CD4-positive, alpha-beta T cell treated with Interleukin-15 for 4 hours (primary cell): ENCODE measurements around the gene EVC.
"Not testable (repeated sequence)": the region's sequence is repeated elsewhere in the genome, so short reads cannot be mapped to it uniquely, and the experiment has no call there.

Source experiments
- DNase-seq: peaks from one replicate; pipeline ENCODE4 v3.0.0-alpha.2; 2020; ENCODE audit warnings: low spot score

EVC gene

DNA sequence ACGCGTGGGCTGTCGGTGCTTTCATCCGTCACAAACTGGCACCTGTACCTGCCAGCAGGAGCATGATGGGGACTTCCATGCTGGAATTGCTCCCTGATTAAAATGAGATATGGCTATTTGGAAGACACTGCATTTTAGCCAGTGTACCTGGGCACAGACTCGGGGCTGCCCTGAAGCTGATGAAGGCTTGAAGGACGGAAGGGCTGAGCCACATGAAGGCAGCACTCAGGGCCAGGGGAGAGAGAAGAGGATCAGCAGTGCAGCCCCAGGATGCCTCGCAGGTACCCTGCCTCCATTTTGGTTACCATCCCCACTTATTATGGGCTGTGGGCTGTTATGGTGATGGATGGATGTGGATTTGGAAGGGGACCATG, 102.9 kb downstream of the EVC start:
- no peak for DNase-seq

DNA sequence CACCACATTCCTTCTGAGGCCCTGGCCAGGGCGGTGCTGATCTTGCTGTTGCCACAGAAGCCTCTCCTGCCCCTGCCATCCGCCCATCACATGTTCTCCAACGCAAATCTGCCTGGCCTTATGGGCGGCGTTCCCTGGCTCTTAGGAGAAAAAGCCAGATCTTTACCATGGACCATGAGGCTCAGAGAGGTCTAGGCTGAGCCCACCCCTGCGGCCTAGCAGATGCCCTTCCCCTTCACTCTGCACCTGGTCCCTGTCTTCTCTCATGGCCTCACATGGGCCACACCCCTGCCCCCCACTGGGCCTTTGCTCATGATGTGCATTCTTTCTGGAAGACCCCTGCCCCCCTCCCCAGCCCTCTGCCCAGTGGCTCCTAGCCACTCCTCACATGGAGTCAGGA, 103.4 kb downstream of the EVC start:
- no peak for DNase-seq

- no peak for DNase-seq
Observed at GRCh38 chr4:5815641-5816040, 104.6 kb downstream of the EVC start.

GRCh38 chr4:5816101-5816500, 105.1 kb downstream of the EVC start:
- DNase-seq, result no peak

DNA sequence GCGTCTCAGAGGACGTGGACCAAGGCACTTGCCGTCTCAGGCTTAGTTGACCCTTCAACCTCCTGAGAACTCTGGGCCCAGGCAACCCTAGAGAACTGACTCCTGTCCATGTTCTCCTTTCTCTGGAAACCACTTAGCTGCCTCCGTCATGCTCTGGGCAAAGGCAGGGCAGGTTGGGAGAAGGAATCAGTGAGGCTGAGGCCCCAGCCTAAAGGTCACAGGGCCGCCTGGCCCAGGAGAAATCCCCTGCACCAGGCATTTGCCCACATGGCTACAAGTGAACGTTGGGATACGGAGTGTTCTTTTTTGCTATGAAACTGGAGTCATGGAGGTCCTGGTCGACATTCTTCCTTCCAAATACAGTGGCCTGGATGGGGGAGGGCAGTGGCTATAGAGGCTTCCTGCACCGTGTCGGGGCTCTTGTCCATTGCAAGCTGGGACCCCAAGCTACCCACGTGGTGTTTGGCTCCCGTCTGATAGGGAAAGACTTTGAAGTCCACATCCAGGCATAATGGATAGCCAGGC, 105.9 kb downstream of the EVC start:
- no peak for DNase-seq

DNA sequence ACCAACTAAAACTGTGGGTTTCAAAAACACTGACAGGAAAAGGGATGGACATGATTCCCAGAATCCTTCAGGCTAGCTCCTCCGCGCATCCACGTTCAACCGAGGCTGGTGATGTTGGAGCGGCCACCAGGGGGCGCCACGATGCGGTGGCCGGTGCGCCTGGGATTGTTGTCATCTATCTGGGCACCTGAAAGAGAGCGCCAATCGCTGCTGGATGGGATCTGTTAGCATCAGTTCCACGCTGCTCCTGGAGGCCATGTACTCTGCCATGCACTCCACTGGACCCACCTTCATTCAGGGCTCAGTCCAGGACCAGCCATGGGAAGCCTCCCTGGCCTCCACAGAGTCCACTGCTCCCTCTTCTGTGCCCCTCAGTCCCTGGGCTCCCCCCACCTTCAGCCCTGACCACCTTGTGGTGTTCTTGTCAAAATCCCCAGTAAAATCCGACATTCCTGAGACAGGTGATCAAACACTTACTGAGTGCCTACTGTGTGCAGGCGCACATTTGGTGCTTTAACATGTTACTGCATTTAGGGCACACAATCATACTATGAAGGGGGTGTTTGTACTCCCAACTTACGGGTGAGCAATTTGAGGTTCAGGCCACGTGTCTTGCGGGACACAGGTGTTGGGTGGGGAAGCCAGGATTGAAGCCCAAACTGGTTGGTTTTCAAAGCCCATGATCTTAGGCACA, 110.8 kb downstream of the EVC start:
- no peak for DNase-seq

DNA sequence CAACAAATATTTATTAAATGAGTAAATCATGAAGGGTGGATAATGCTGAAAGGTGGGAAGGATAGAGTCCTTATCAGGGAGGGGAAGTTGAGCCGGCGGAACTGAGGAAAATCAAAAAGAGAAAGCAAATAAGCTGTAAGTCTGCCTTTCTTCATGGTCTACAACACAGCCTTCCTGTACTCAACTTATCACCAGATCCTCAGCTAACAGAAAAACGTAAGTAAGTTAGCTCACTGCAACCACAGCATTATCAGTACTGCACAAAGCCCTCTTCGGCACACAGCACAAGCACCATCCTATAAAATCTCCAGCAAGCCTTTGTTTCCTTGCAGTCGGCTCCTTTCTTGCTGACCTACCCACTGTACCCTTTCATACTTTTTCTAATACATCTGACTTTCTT, 111.6 kb downstream of the EVC start:
- no peak for DNase-seq

DNA sequence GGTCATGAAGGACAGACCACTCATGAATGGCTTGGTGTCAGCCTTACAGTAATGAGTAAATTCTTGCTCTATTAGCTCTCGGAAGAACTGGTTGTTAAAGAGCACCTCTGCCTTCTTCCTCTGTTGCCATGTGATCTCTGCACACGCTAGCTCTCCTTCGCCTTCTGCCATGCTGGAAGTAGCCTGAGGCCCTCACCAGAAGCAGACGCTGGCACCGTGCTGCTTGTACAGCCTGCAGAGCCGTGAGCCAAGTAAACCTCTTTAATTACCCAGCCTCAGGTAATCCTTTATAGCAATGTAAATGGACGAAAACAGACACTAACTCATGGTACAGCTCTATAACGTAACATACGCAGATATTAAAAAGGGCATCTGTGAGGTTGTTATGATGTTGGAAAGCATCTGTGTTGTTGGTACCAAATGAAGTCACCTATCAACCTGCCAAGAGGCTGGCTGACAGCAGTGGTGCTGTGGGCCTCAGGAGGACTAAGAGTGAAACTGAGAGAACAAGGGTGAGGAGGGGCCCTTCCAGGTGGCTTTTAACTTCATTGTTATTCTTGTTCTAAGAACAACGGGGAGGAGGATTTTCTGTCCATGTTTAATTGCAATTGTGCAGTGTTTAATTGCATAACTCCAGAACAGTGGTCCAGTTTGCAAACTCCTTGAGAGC, 112.7 kb downstream of the EVC start:
- DNase-seq, result no peak

GRCh38 chr4:5824227-5824626, 113.2 kb downstream of the EVC start:
- no peak for DNase-seq

DNA sequence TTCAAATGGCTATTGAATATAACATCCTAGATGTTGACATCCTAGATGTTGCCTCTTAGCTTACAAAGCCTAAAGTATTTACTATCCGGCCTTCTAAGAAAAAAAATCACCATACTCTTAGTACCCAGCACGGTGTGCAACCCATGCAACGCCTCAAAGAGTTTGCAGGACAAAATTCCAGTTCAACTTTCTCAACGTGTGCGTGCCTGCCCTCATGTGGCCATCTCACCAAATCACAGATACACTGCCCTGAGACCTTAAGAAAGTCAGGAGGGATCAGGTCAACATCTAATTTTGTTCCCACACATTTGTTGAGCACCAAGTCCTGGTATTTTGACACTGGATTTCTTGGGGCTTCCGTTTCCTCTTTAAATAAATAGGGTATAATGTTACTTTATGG, 113.6 kb downstream of the EVC start:
- no peak for DNase-seq

GRCh38 chr4:5825321-5826041, 114.5 kb downstream of the EVC start:
- DNase-seq, result no peak

DNA sequence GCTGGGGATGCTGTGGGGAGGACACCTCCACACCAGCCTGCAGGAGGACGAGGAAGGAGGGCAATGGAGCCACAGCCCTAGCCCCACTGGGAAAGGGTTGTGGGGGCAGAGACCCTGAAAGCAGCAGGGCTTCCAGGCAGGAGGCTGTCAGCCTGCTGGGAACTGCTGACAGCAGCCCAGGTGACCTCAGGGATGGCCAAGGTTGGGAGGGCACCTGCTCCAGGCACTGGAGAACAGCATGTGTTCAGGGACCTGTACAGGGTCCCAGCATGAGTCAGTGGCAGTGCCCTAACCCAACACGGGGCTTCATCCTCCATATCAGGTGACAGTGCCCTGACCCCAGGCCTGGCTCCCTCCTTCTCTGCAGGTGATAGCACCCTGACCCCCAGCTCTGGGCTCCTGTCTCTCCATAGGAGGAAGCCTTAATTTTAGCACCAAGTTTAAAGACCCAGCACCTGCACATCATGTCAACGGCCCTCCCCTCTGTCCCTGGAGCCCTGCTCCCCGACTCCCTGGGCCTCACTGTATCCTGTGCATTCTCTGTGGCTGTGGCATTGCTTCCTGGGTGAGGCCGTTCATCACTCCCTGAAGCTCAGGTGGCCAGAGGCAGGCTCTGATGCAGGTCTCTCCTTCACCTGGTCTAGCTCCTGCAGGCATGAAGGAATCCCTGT, 115.6 kb downstream of the EVC start:
- DNase-seq, result no peak

DNA sequence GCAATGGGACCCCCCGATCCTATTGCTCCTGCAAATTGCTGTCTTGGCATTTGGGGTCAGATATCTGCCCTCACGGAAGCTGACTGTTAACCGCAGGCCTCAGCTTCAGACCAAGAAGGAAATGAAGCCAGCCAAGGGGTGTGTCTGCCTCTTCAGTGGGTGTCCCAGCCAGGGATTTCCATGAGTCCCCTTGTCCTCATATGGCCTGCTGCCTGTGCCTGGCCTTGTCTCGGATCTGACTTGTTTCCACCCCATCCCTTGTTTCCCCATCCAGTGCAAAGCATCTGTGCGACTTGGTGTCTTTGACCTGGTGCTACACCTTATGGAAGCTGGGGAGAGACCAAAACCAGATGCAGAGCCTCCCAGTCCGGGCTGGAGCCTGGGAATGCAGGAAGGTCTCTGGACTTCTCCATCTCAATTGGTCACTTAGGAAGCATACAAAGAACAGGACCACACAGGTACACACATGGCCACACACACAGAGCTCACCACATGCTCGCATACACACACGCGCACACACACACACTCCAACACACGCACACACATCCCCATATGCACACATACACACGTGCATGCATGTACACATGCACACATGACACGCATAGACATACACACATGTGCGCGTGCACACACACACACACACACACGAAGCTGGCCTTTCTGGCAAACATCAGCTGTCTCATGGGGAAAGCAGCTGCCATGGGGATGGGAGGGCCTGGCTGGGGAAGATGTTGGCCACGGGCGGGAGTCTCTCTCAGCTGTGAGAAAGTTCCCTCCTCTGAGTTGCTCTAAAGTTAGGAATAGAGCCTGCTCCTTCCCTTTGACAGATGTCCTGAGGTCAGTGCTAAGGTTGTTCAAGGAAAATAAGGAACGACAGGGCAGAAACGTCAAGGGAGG, 116.4 kb downstream of the EVC start:
- DNase-seq, result no peak

DNA sequence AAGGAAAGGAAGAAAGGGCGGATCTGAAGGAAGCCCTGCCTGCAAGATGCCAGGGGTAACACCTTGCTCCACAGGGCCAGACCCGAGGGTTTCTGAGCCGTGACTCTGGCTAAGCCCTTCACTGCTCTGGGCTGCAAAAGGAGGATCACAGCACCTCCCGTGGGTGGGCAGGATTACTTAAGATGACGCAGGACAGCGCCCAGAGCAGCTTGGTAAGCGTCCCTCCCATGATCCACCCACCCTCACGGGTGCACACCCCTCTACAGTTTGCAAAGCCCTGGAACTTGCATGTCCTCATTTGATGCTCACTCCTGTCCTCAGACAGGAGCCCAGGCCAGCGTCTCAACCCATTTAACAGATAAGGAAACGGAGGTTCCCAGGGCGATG, 117.0 kb downstream of the EVC start:
- DNase-seq, result no peak

DNA sequence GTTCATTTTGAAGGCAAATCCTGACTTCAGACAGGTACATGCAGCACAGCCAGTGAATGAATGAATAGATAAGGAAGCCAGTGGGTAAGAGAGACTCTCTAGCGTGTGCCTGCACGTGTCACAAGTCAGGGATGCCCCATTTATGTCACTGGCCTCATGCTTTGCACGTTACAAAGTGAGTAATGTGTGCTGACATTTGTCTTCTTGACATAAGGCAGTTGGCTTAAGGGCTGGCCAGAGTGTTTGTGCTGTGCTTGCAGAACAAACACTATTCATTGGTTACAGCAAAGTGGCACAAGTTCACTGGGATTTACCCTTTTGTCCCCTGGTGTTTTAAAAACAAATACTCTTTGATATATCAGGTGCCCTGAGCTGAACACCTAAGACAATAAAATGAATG, 125.9 kb downstream of the EVC start:
- DNase-seq, result no peak

GRCh38 chr4:5837483-5837882, 126.5 kb downstream of the EVC start:
- DNase-seq, result not testable (repeated sequence)

DNA sequence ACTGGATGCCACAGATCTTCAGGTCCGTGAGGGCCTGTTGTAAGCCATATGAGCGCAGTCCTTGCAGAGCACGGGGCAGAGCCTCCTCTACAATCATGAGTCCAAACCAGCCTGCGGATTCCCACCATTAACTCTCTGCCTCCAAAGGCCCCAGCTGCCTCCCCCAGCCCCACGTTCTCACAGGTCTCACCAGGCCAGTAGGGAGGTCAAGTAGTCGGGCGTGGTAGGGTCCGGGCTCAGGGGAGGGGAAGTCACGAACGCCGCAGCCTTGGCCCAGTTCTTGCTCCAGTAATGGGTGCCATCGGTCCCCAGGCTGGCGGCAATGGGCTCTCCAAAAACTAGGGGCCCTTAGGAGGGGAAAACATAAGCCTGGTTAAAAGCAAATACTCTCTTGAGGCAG, 128.3 kb downstream of the EVC start:
- DNase-seq, result no peak

DNA sequence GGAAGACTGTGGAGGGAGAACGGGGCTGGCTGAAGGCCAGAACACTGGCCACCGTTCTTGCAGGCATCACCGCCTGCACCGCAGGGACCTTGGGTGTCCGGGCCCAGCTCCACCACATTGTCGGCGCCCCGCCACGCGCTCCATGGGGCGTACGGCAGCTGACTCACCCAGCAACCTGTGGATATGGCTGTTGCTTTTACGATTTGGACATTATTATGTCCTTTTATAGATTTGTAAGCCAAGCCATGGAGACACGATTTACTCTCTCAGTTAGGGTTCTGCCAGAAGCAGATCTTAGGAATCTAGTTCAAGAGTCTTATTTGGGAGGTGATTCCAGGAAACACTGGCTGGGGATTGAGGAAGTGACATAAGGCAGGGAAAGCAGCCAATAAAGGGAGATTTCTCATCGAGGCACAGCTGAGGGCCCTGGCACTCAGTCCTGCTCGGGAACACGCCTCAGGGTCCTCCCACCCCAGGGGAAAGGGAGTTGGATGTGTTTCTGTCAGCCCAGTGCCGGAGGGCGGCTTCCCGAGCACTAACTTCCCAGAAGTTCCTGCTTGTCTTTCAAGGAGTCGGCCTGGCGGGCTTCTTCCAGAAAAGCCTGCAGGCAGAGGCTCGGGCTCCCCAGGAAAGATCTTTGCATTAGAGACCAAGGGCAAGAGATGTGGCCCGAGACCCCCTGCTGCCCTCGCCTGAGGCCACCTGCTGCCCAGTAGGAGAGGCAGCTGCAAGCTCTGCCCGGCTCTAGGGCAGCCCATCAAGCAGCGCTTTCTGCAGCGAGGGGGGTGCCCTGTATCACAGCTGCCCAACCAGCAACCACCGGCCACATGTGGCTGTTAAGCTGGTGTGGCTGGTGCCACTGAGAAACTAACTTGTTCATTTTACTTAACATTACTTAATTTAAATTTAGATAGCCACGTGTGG, 129.0 kb downstream of the EVC start:
- no peak for DNase-seq

GRCh38 chr4:5842456-5842855, 131.5 kb downstream of the EVC start:
- no peak for DNase-seq
